ENCODE measurements around the gene ZNF697. TPM values are rescaled to one million over a fixed set of nuclear protein-coding genes. Genes with fewer than 3 reads are reported as not detected.

The ZNF697 gene
- total and polyA plus RNA-seq, 8 donors = 0.78 to 11.9 (median 2.1) TPM

GRCh38 chr1:119652587-119652986 lies 4.5 kb upstream of the ZNF697 start:
- peaks cover 0 to 15% (median 4%) of the 10 kb centered on the region in 4 donors for H3K4me1 ChIP-seq
- no peak for DNase-seq
- H3K27me3 ChIP-seq = peaks cover 0 to 3% (median 0%) of the 10 kb centered on the region in 3 donors
- TF ChIP-seq CTCF (IDR thresholded peaks at IDR 0.05) = no peak
- TF ChIP-seq POLR2A (IDR thresholded peaks at IDR 0.05) = no peak
- no peak for TF ChIP-seq POLR2AphosphoS5 (IDR thresholded peaks at IDR 0.05)
- no peak for TF ChIP-seq EP300 (IDR thresholded peaks at IDR 0.05)
- H3K27ac ChIP-seq = no peak overlapping the region
- WGBS, 5 donors = 94 to 97% (median 96%) methylated on average over 4 of the region's 4 CpGs
- intact Hi-C loops (cut with DNase I; ENCODE audit: low total_unique reads) = no loop called here
- H3K36me3 ChIP-seq = no peaks in the 10 kb centered on the region
- no peaks in the 10 kb centered on the region for H3K9me3 ChIP-seq
- H3K4me3 ChIP-seq = no peak overlapping the region

GRCh38 chr1:119651641-119652040 lies 3.6 kb upstream of the ZNF697 start:
- WGBS, 5 donors = 42 to 76% (median 64%) methylated on average over 1 of the region's 1 CpG
- intact Hi-C loops (cut with DNase I; ENCODE audit: low total_unique reads) = no loop called here
- DNase-seq = no peak
- Histone ChIP-seq H3K27me3 (peaks cover 0 to 4% (median 0%) of the 10 kb centered on the region in 3 donors), H3K4me1 (peaks cover 2 to 24% (median 12%) of the 10 kb centered on the region in 4 donors), H3K9me3 (no peaks in the 10 kb centered on the region), H3K4me3 (no peak overlapping the region), H3K27ac (no peak overlapping the region), H3K36me3 (no peaks in the 10 kb centered on the region)
- TF ChIP-seq CTCF (IDR thresholded peaks at IDR 0.05) = no peak
- no peak for TF ChIP-seq EP300 (IDR thresholded peaks at IDR 0.05)
- TF ChIP-seq POLR2A (IDR thresholded peaks at IDR 0.05) = no peak
- no peak for TF ChIP-seq POLR2AphosphoS5 (IDR thresholded peaks at IDR 0.05)

- 76 to 86% (median 78%) methylated on average over 2 of the region's 2 CpGs for WGBS, 5 donors
- H3K9me3 ChIP-seq = no peaks in the 10 kb centered on the region
These were observed 3.1 kb upstream of the ZNF697 start for GRCh38 chr1:119651133-119651532.

GRCh38 chr1:119648620-119649004 lies 546 bp upstream of the ZNF697 start:
- H3K36me3 ChIP-seq = no peaks in the 10 kb centered on the region
- no peaks in the 10 kb centered on the region for H3K9me3 ChIP-seq
- TF ChIP-seq POLR2A (IDR thresholded peaks at IDR 0.05) = no peak
- no peak for TF ChIP-seq CTCF (IDR thresholded peaks at IDR 0.05)
- TF ChIP-seq EP300 (IDR thresholded peaks at IDR 0.05) = no peak
- no peak for TF ChIP-seq POLR2AphosphoS5 (IDR thresholded peaks at IDR 0.05)
- 6 to 9% (median 8%) methylated on average over 10 of the region's 10 CpGs for WGBS, 5 donors
- no peak for DNase-seq
- H3K4me3 ChIP-seq = peak overlapping the region; percentile 75 to 90 (median 80)
- intact Hi-C loops (cut with DNase I; ENCODE audit: low total_unique reads) = no loop called here
- peak overlapping the region; percentile 85 to 94 (median 88) for H3K27ac ChIP-seq
- H3K27me3 ChIP-seq = peaks cover 0 to 4% (median 0%) of the 10 kb centered on the region in 3 donors
- H3K4me1 ChIP-seq = peaks cover 5 to 30% (median 20%) of the 10 kb centered on the region in 4 donors

More at GRCh38 chr1:119651133-119651532, 3.1 kb upstream of the ZNF697 start:
- Histone ChIP-seq H3K4me1 (peaks cover 5 to 29% (median 15%) of the 10 kb centered on the region in 4 donors), H3K27ac (no peak overlapping the region), H3K4me3 (no peak overlapping the region), H3K36me3 (no peaks in the 10 kb centered on the region), H3K27me3 (peaks cover 0 to 4% (median 0%) of the 10 kb centered on the region in 3 donors)
- intact Hi-C loops (cut with DNase I; ENCODE audit: low total_unique reads) = no loop called here
- no peak for TF ChIP-seq POLR2AphosphoS5 (IDR thresholded peaks at IDR 0.05)
- TF ChIP-seq POLR2A (IDR thresholded peaks at IDR 0.05) = no peak
- TF ChIP-seq EP300 (IDR thresholded peaks at IDR 0.05) = no peak
- no peak for TF ChIP-seq CTCF (IDR thresholded peaks at IDR 0.05)
- no peak for DNase-seq

Measured in stomach (tissue), 9 donors.